GM23338 (cell line): ENCODE results near the gene NAPA. TPM values are rescaled to one million over a fixed set of nuclear protein-coding genes. Genes with fewer than 3 reads are reported as not detected.

ENCODE experiments used
- ATAC-seq: fragments of 200-7000 bp; cut with Tn5 transposase; 3 replicates; pipeline ENCODE4 v1.9.1; 2020
- DNase-seq: peaks from one replicate; pipeline ENCODE4 v3.0.0-alpha.2; 2015; ENCODE audit warnings: low spot score
- H2AFZ ChIP-seq: fragments of 200-600 bp; sonication (generic); 2 replicates; pipeline ENCODE4 v1.8.0; 2016; ENCODE audit warnings: antibody characterized with exemption, mild to moderate bottlenecking, moderate library complexity
- H3F3A ChIP-seq: fragments of 200-600 bp; sonication (generic); replicated peaks from 2 replicates; pipeline ENCODE4 v1.8.0; 2017; ENCODE audit warnings: antibody characterized with exemption, mixed run types, low read depth
- H3K27ac ChIP-seq: fragments of 200-600 bp; sonication (generic); 2 replicates; pipeline ENCODE4 v1.6.1; 2016; ENCODE audit warnings: low read depth
- H3K27me3 ChIP-seq: fragments of 200-600 bp; sonication (generic); 2 replicates; pipeline ENCODE4 v1.8.0; 2016; ENCODE audit warnings: mild to moderate bottlenecking, mixed run types, moderate library complexity; ENCODE audit not compliant: insufficient read depth
- H3K36me3 ChIP-seq: fragments of 200-600 bp; sonication (generic); 2 replicates; pipeline ENCODE4 v1.8.0; 2016; ENCODE audit warnings: mild to moderate bottlenecking; ENCODE audit not compliant: insufficient read depth
- H3K4me1 ChIP-seq: fragments of 200-600 bp; sonication (generic); 2 replicates; pipeline ENCODE4 v1.8.0; 2016; ENCODE audit warnings: mild to moderate bottlenecking, moderate library complexity; ENCODE audit not compliant: insufficient read depth
- H3K4me2 ChIP-seq: fragments of 200-600 bp; sonication (generic); 2 replicates; pipeline ENCODE4 v1.7.1; 2017; ENCODE audit warnings: mixed run types
- H3K4me3 ChIP-seq: fragments of 200-600 bp; sonication (generic); 2 replicates; pipeline ENCODE4 v1.6.1; 2016; ENCODE audit warnings: mixed run types
- H3K79me2 ChIP-seq: fragments of 200-600 bp; sonication (generic); replicated peaks from 2 replicates; pipeline ENCODE4 v1.8.0; 2017; ENCODE audit warnings: mild to moderate bottlenecking; ENCODE audit not compliant: insufficient read depth
- H3K9me2 ChIP-seq: fragments of 200-600 bp; sonication (generic); 2 replicates; pipeline ENCODE4 v1.8.0; 2017; ENCODE audit not compliant: insufficient read depth
- H4K20me1 ChIP-seq: fragments of 200-600 bp; sonication (generic); replicated peaks from 2 replicates; pipeline ENCODE4 v1.8.0; 2017; ENCODE audit warnings: mild to moderate bottlenecking; ENCODE audit not compliant: insufficient read depth
- H3K27ac Mint-ChIP-seq: 2 replicates; pipeline ENCODE4 v1.8.0; 2020; ENCODE audit warnings: inconsistent platforms, mild to moderate bottlenecking, moderate library complexity, mixed read lengths
- H3K27me3 Mint-ChIP-seq: 3 replicates; pipeline ENCODE4 v1.8.0; 2022; ENCODE audit warnings: low read depth, mild to moderate bottlenecking, moderate library complexity, mixed read lengths, inconsistent platforms; ENCODE audit not compliant: insufficient read depth, poor library complexity
- H3K36me3 Mint-ChIP-seq: 3 replicates; pipeline ENCODE4 v1.8.0; 2021; ENCODE audit warnings: low read depth, mild to moderate bottlenecking, inconsistent platforms, moderate library complexity, mixed read lengths
- H3K4me1 Mint-ChIP-seq: 3 replicates; pipeline ENCODE4 v1.8.0; 2020; ENCODE audit warnings: mild to moderate bottlenecking, inconsistent platforms, mixed read lengths
- H3K4me3 Mint-ChIP-seq: 3 replicates; pipeline ENCODE4 v1.8.0; 2021; ENCODE audit warnings: moderate library complexity, mild to moderate bottlenecking, inconsistent platforms, mixed read lengths
- H3K9me3 Mint-ChIP-seq: 3 replicates; pipeline ENCODE4 v1.8.0; 2020; ENCODE audit warnings: moderate library complexity, mild to moderate bottlenecking, inconsistent platforms, mixed read lengths
- CREB1 ChIP-seq: fragments of 250-450 bp; sonication (Bioruptor Pico); IDR thresholded peaks from 2 replicates; pipeline ENCODE4 v1.5.0; 2020; ENCODE audit warnings: low read depth, mild to moderate bottlenecking, moderate library complexity
- ETS1 ChIP-seq: IDR thresholded peaks from 2 replicates; pipeline ENCODE4 v1.6.1; 2016; ENCODE audit warnings: antibody characterized with exemption
- EZH2 ChIP-seq: fragments of 200-600 bp; sonication (generic); IDR thresholded peaks from one replicate; pipeline ENCODE4 v1.8.0; 2017; ENCODE audit warnings: antibody characterized with exemption, mild to moderate bottlenecking, low read depth; ENCODE audit not compliant: unreplicated experiment
- EZH2phosphoT487 ChIP-seq: fragments of 200-600 bp; sonication (generic); IDR thresholded peaks from one replicate; pipeline ENCODE4 v1.8.1; 2018; ENCODE audit warnings: antibody characterized with exemption; ENCODE audit not compliant: unreplicated experiment
- JUNB ChIP-seq: IDR thresholded peaks from one replicate; pipeline ENCODE4 v1.6.1; 2016; ENCODE audit warnings: antibody characterized with exemption; ENCODE audit not compliant: unreplicated experiment
- NANOG ChIP-seq: IDR thresholded peaks from 2 replicates; pipeline ENCODE4 v1.6.1; 2016; ENCODE audit warnings: antibody characterized with exemption, borderline replicate concordance
- POLR2AphosphoS5 ChIP-seq: IDR thresholded peaks from 2 replicates; pipeline ENCODE4 v1.6.1; 2016; ENCODE audit warnings: antibody characterized with exemption, low read depth
- REST ChIP-seq: IDR thresholded peaks from one replicate; pipeline ENCODE4 v1.6.1; 2018; ENCODE audit warnings: antibody characterized with exemption; ENCODE audit not compliant: unreplicated experiment
- STAT1 ChIP-seq: IDR thresholded peaks from one replicate; pipeline ENCODE4 v1.6.1; 2016; ENCODE audit warnings: antibody characterized with exemption; ENCODE audit not compliant: unreplicated experiment
- ZNF114 ChIP-seq: fragments of 250-450 bp; sonication (Bioruptor Pico); IDR thresholded peaks from 2 replicates; pipeline ENCODE4 v1.5.0; 2020; ENCODE audit warnings: mild to moderate bottlenecking, moderate library complexity
- ZNF331 ChIP-seq: fragments of 250-450 bp; sonication (Bioruptor Pico); IDR thresholded peaks from 2 replicates; pipeline ENCODE4 v1.5.0; 2020; ENCODE audit warnings: low read depth, mild to moderate bottlenecking, moderate library complexity
- ZNF462 ChIP-seq: fragments of 250-450 bp; sonication (Bioruptor Pico); IDR thresholded peaks from 2 replicates; pipeline ENCODE4 v1.5.0; 2020; ENCODE audit warnings: mild to moderate bottlenecking, moderate library complexity
- polyA plus RNA-seq: library from polyadenylated mRNA; unstranded; fragments of >200 nt; fragmentation: Nextera tagmentation; extraction: Ambion mirVana; gene quantifications from 2 replicates; pipeline ENCODE4 v1.2.1, GENCODE V29; 2016
- total RNA-seq: library from RNA; depleted of rRNA; stranded (reverse); fragments of >200 nt; shearing (Covaris generic); gene quantifications from 2 replicates; pipeline ENCODE4 v1.2.3, GENCODE V29; 2014
- TF ChIP-seq, protein P1 (sequence below), 2 experiments: fragments of 200-600 bp in 1 of 2; sonication (generic) in 1 of 2; conservative IDR thresholded peaks; 2 replicates each; pipeline versions ENCODE4 v1.5.1 to v1.6.1; 2016 to 2017; ENCODE audit warnings: antibody characterized with exemption in 2 of 2, low read depth in 2 of 2, mild to moderate bottlenecking in 2 of 2, moderate library complexity in 1 of 2

Gene NAPA
- total and polyA plus RNA-seq, 2 experiments from 2014 or later = 52.0 to 72.1 TPM

GRCh38 chr19:47529018-47529742, 14.3 kb upstream of the NAPA start:
- no peak overlapping the region for H3K27ac Mint-ChIP-seq
- TF ChIP-seq ZNF114 (no peak), CREB1 (CRISPR knock-in tag) (no peak), EZH2 (no peak), ZNF331 (CRISPR knock-in tag) (no peak), ETS1 (no peak), REST (no peak), ZNF462 (CRISPR knock-in tag) (no peak), JUNB (no peak), NANOG (no peak), STAT1 (no peak), EZH2phosphoT487 (no peak), POLR2AphosphoS5 (no peak)
- TF ChIP-seq, protein P1, sequence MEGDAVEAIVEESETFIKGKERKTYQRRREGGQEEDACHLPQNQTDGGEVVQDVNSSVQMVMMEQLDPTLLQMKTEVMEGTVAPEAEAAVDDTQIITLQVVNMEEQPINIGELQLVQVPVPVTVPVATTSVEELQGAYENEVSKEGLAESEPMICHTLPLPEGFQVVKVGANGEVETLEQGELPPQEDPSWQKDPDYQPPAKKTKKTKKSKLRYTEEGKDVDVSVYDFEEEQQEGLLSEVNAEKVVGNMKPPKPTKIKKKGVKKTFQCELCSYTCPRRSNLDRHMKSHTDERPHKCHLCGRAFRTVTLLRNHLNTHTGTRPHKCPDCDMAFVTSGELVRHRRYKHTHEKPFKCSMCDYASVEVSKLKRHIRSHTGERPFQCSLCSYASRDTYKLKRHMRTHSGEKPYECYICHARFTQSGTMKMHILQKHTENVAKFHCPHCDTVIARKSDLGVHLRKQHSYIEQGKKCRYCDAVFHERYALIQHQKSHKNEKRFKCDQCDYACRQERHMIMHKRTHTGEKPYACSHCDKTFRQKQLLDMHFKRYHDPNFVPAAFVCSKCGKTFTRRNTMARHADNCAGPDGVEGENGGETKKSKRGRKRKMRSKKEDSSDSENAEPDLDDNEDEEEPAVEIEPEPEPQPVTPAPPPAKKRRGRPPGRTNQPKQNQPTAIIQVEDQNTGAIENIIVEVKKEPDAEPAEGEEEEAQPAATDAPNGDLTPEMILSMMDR (conservative IDR thresholded peaks at IDR 0.05; ENCODE audit: low read depth in 2 of 2) = no peak

More at GRCh38 chr19:47529018-47529742, 14.3 kb upstream of the NAPA start:
- ATAC-seq (no peak), DNase-seq (no peak)
- Mint-ChIP-seq H3K9me3 (no peaks in the 10 kb centered on the region), H3K27me3 (peaks cover 5% of the 10 kb centered on the region), H3K4me3 (no peak overlapping the region), H3K4me1 (no peaks in the 10 kb centered on the region), H3K36me3 (no peaks in the 10 kb centered on the region)
- Histone ChIP-seq H3K36me3 (no peaks in the 10 kb centered on the region), H3K9me2 (no peaks in the 10 kb centered on the region), H4K20me1 (no peaks in the 10 kb centered on the region), H3K4me2 (no peak overlapping the region), H3K4me1 (no peaks in the 10 kb centered on the region), H3K79me2 (no peaks in the 10 kb centered on the region), H2AFZ (no peak overlapping the region), H3F3A (no peaks in the 10 kb centered on the region), H3K27ac (no peak overlapping the region), H3K4me3 (no peak overlapping the region), H3K27me3 (no peaks in the 10 kb centered on the region)
